B cell (primary cell): ENCODE measurements around the gene FAM47B.

ENCODE experiments used
- EZH2 ChIP-seq: IDR thresholded peaks from 2 replicates; pipeline ENCODE4 v1.6.1; 2012; ENCODE audit warnings: borderline replicate concordance, low read depth, mild to moderate bottlenecking, moderate library complexity, low read length; ENCODE audit not compliant: insufficient read depth, poor library complexity, severe bottlenecking
- TF ChIP-seq, protein P1 (sequence below): fragments of 200-600 bp; IDR thresholded peaks from one replicate; pipeline ENCODE4 v1.8.0; 2022; ENCODE audit warnings: antibody characterized with exemption, mild to moderate bottlenecking

- TF ChIP-seq, protein P1, sequence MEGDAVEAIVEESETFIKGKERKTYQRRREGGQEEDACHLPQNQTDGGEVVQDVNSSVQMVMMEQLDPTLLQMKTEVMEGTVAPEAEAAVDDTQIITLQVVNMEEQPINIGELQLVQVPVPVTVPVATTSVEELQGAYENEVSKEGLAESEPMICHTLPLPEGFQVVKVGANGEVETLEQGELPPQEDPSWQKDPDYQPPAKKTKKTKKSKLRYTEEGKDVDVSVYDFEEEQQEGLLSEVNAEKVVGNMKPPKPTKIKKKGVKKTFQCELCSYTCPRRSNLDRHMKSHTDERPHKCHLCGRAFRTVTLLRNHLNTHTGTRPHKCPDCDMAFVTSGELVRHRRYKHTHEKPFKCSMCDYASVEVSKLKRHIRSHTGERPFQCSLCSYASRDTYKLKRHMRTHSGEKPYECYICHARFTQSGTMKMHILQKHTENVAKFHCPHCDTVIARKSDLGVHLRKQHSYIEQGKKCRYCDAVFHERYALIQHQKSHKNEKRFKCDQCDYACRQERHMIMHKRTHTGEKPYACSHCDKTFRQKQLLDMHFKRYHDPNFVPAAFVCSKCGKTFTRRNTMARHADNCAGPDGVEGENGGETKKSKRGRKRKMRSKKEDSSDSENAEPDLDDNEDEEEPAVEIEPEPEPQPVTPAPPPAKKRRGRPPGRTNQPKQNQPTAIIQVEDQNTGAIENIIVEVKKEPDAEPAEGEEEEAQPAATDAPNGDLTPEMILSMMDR: no peak
- TF ChIP-seq EZH2: no peak
Measured at GRCh38 chrX:34927866-34928265, 14.7 kb upstream of the FAM47B start.
